Measurements from ENCODE around the gene DDB1. TPM values are rescaled to one million over a fixed set of nuclear protein-coding genes. Genes with fewer than 3 reads are reported as not detected.
A peak's percentile ranks its signal among the peaks of the same experiment; 100 is the strongest.
"Not testable (repeated sequence)": the region's sequence is repeated elsewhere in the genome, so short reads cannot be mapped to it uniquely, and the experiment has no call there.

DDB1 gene
- total and polyA plus RNA-seq, 9 of the 15 experiments (the other 6 are each of a cell fraction or from before 2014, with no cell fraction given): 172 to 361 (median 266) TPM

DNA sequence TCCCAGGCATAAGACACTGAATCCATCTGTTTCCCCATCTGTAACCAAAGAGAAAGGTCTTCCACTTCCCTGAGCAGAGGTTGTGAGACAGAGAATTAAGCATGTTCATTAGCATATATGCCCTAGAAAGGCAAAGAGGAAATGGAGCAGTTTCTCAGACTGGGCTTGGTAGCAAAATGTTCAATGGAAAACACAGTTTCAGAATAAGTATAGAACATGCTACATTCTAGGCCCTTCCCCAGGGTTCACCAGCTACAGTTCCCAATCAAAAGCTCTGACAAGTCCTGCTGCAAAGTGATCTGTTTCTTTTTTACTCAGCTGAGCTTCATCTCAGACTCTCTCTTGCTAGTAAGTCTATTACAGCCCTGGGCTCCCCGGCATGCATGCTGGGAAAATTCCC lies 80.6 kb downstream of the DDB1 start:
- H3K4me3 ChIP-seq; H3K79me2 ChIP-seq (ENCODE audit: control insufficient read depth, insufficient read depth, low read length); H3K9me3 ChIP-seq (replicated peaks; ENCODE audit: control insufficient read depth, insufficient read depth, low read depth, low read length); DNase-seq (ENCODE audit: extremely low read depth in 1 of 4, low spot score in 3 of 4); H2AFZ ChIP-seq (ENCODE audit: low read depth, low read length); BruUV-seq (replicated peaks); H3K9ac ChIP-seq (ENCODE audit: insufficient read depth in 1 of 2, low read depth in 2 of 2, low read length in 2 of 2); H3K4me2 ChIP-seq (ENCODE audit: insufficient read depth, low read length); H3K27ac ChIP-seq (ENCODE audit: extremely low read depth, low read depth, low read length); H3K4me1 ChIP-seq (replicated peaks in 1 of 2; ENCODE audit: control insufficient read depth in 2 of 2, insufficient read depth in 2 of 2, low read length in 2 of 2); H3K9me1 ChIP-seq (ENCODE audit: control insufficient read depth, insufficient read depth, low read length); ATAC-seq; H4K20me1 ChIP-seq (replicated peaks; ENCODE audit: control insufficient read depth, insufficient read depth, low read length); FAIRE-seq; H3K36me3 ChIP-seq (ENCODE audit: control insufficient read depth, insufficient read depth, low read length); intact Hi-C loops (cut with micrococcal nuclease); in situ Hi-C loops (cut with MboI): not testable (repeated sequence)
- 0% methylated on average over 1 of the region's 1 CpG for WGBS (ENCODE audit: insufficient coverage, low coverage, missing lambda C conversion rate)
- peak; percentile 90 for TF ChIP-seq ZNF239 (CRISPR knock-in tag; IDR thresholded peaks at IDR 0.05)
- H3K27me3 ChIP-seq (ENCODE audit: control insufficient read depth in 2 of 2, insufficient read depth in 2 of 2, low read length in 2 of 2): peaks cover 9 to 36% of the 10 kb centered on the region in 2 experiments; a peak in 4 of 5 replicates
- ChIA-PET POLR2A (interaction anchor here (0.6 to 0.7 kb wide), 2 partner anchors 10 to 139 kb away, joined by 3 read pairs; no protein-coding TSS in a partner anchor), CTCF (ENCODE audit: low intra/inter-chr PET ratio) (interaction anchor here (3.4 kb wide), 1 partner anchor 133 kb away, joined by 39 read pairs; no protein-coding TSS in a partner anchor)

DNA sequence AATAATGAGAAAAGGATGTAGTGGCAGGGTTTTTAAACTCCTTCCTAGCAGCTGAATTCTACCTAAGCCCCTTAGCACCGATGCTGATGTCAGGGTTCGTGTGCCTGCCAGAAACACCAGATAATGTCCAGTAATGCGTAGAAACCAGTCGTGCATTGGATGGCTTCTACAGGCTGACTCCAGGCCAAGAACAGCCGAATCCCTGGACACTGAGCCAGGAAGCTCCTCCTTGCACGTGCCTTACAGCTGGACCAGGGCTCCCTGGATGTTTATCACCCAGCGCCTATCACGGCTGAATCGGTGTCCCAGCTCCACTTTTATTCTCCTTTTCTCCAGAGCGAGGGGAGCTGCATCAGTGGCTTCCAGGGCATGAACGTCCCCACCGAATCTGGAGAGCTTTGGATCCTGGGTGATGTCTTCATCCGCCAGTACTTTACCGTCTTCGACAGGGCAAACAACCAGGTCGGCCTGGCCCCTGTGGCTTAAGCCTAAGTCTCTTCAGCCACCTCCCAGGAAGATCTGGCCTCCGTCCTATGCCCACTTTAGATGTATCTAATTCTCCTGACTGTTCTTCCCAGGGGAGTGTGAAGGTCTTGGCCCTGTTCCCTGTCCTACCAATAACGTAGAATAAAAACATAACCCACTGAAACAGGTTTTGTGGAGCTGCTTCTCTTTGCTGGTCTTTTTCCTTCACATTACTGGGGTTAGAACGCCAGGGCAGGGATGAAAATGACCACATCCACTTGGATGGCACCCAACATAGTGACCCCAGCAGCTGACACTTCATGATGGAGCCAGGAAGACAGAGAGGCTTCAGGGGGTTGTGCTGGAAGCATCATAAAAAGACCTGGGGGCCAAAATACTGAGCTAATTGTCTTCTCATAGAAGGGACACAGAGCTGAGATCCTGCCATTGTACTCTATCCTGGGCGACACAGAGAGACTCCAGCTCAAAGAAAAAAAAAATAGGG lies 81.8 kb downstream of the DDB1 start:
- H3K9me1 ChIP-seq (ENCODE audit: control insufficient read depth, insufficient read depth, low read length); H3K4me2 ChIP-seq (ENCODE audit: insufficient read depth, low read length); ATAC-seq; H3K27ac ChIP-seq (ENCODE audit: extremely low read depth, low read depth, low read length); H3K79me2 ChIP-seq (ENCODE audit: control insufficient read depth, insufficient read depth, low read length); intact Hi-C loops (cut with micrococcal nuclease); H3K4me1 ChIP-seq (replicated peaks in 1 of 2; ENCODE audit: control insufficient read depth in 2 of 2, insufficient read depth in 2 of 2, low read length in 2 of 2); FAIRE-seq; H2AFZ ChIP-seq (ENCODE audit: low read depth, low read length); DNase-seq (ENCODE audit: extremely low read depth in 1 of 4, low spot score in 3 of 4); H4K20me1 ChIP-seq (replicated peaks; ENCODE audit: control insufficient read depth, insufficient read depth, low read length); H3K4me3 ChIP-seq; H3K36me3 ChIP-seq (ENCODE audit: control insufficient read depth, insufficient read depth, low read length); BruUV-seq (replicated peaks); in situ Hi-C loops (cut with MboI); H3K9me3 ChIP-seq (replicated peaks; ENCODE audit: control insufficient read depth, insufficient read depth, low read depth, low read length): not testable (repeated sequence)
- H3K27me3 ChIP-seq (ENCODE audit: control insufficient read depth in 2 of 2, insufficient read depth in 2 of 2, low read length in 2 of 2): peaks cover 12 to 36% of the 10 kb centered on the region in 2 experiments
- POLR2A ChIA-PET: interaction anchor here (0.6 kb wide), 1 partner anchor 291 kb away, joined by 3 read pairs; no protein-coding TSS in a partner anchor
- H3K9ac ChIP-seq (ENCODE audit: insufficient read depth in 1 of 2, low read depth in 2 of 2, low read length in 2 of 2): 0 out of 4 replicates have a peak overlapping the region, but pooled peaks of 1 of the 2 experiments have one; percentile 35
- WGBS (ENCODE audit: insufficient coverage, low coverage, missing lambda C conversion rate): 11% methylated on average over 19 of the region's 20 CpGs
- CTCF ChIA-PET (ENCODE audit: low intra/inter-chr PET ratio): interaction anchor here (0.7 kb wide), 1 partner anchor 135 kb away, joined by 3 read pairs; no protein-coding TSS in a partner anchor

Other genes starting within 250 kb of the DDB1 start
Only the 7 nearest of the 14 such genes appear.
- not detected in 2 replicates for gene PGA5, start 91.9 kb downstream of the DDB1 start, total RNA-seq (2014; rRNA removed)
- gene PGA5, start 91.9 kb downstream of the DDB1 start, total RNA-seq (2014; rRNA removed; fragmentation: Illumina TruSeq; extraction: Trizol): not detected in 2 replicates
- not detected in 2 replicates for gene PGA5, start 91.9 kb downstream of the DDB1 start, total RNA-seq (2015; rRNA removed; fragmentation: Illumina TruSeq; extraction: Trizol)
- not detected in 2 replicates for gene PGA5, start 91.9 kb downstream of the DDB1 start, total RNA-seq (2021)
- gene PGA5, start 91.9 kb downstream of the DDB1 start, polyA plus RNA-seq (2011; rRNA removed): not detected in 2 replicates
- not detected in 2 replicates for gene PGA5, start 91.9 kb downstream of the DDB1 start, polyA plus RNA-seq (2014; fragmentation: Illumina TruSeq; extraction: Trizol)
- gene PGA5, start 91.9 kb downstream of the DDB1 start, polyA plus RNA-seq (2014; fragmentation: Nextera tagmentation; extraction: Ambion mirVana): not detected
- gene PGA5, start 91.9 kb downstream of the DDB1 start, polyA plus RNA-seq (2014; rRNA removed): not detected in 2 replicates
- 0.32 and 0.41 TPM in 2 replicates for gene VWCE, start 37.8 kb downstream of the DDB1 start, total RNA-seq (2014; rRNA removed)
- 0.26 and 0.36 TPM in 2 replicates for gene VWCE, start 37.8 kb downstream of the DDB1 start, total RNA-seq (2014; rRNA removed; fragmentation: Illumina TruSeq; extraction: Trizol)
- 0.38 and 0.65 TPM in 2 replicates for gene VWCE, start 37.8 kb downstream of the DDB1 start, total RNA-seq (2015; rRNA removed; fragmentation: Illumina TruSeq; extraction: Trizol)
- 0.74 and 1.1 TPM in 2 replicates for gene VWCE, start 37.8 kb downstream of the DDB1 start, total RNA-seq (2021)
- gene VWCE, start 37.8 kb downstream of the DDB1 start, polyA plus RNA-seq (2011; rRNA removed): 0.60 and 0.89 TPM in 2 replicates
- 0.48 and 0.67 TPM in 2 replicates for gene VWCE, start 37.8 kb downstream of the DDB1 start, polyA plus RNA-seq (2014; fragmentation: Illumina TruSeq; extraction: Trizol)
- gene VWCE, start 37.8 kb downstream of the DDB1 start, polyA plus RNA-seq (2014; fragmentation: Nextera tagmentation; extraction: Ambion mirVana): under 1 TPM in 1 of 2 experiments, not detected in 1; 0.06 TPM
- 0.86 and 1.6 TPM in 2 replicates for gene VWCE, start 37.8 kb downstream of the DDB1 start, polyA plus RNA-seq (2014; rRNA removed)
- gene TKFC, start 123 bp upstream of the DDB1 start, total RNA-seq (2014; rRNA removed): 28.5 and 35.2 TPM in 2 replicates
- 12.0 and 13.9 TPM in 2 replicates for gene TKFC, start 123 bp upstream of the DDB1 start, total RNA-seq (2014; rRNA removed; fragmentation: Illumina TruSeq; extraction: Trizol)
- 19.3 and 21.7 TPM in 2 replicates for gene TKFC, start 123 bp upstream of the DDB1 start, total RNA-seq (2015; rRNA removed; fragmentation: Illumina TruSeq; extraction: Trizol)
- 53.6 and 61.7 TPM in 2 replicates for gene TKFC, start 123 bp upstream of the DDB1 start, total RNA-seq (2021)
- gene TKFC, start 123 bp upstream of the DDB1 start, polyA plus RNA-seq (2011; rRNA removed): 30.8 and 58.0 TPM in 2 replicates
- gene TKFC, start 123 bp upstream of the DDB1 start, polyA plus RNA-seq (2014; fragmentation: Illumina TruSeq; extraction: Trizol): 34.0 and 36.6 TPM in 2 replicates
- 1 to 10 TPM; 2.0 to 2.3 TPM for gene TKFC, start 123 bp upstream of the DDB1 start, polyA plus RNA-seq (2014; fragmentation: Nextera tagmentation; extraction: Ambion mirVana)
- 45.6 and 52.6 TPM in 2 replicates for gene TKFC, start 123 bp upstream of the DDB1 start, polyA plus RNA-seq (2014; rRNA removed)
- 29.2 and 42.5 TPM in 2 replicates for gene CYB561A3, start 28.8 kb upstream of the DDB1 start, total RNA-seq (2014; rRNA removed)
- 24.9 and 30.4 TPM in 2 replicates for gene CYB561A3, start 28.8 kb upstream of the DDB1 start, total RNA-seq (2014; rRNA removed; fragmentation: Illumina TruSeq; extraction: Trizol)
- 36.9 and 37.6 TPM in 2 replicates for gene CYB561A3, start 28.8 kb upstream of the DDB1 start, total RNA-seq (2015; rRNA removed; fragmentation: Illumina TruSeq; extraction: Trizol)
- gene CYB561A3, start 28.8 kb upstream of the DDB1 start, total RNA-seq (2021): 59.9 and 70.2 TPM in 2 replicates
- 37.9 and 56.1 TPM in 2 replicates for gene CYB561A3, start 28.8 kb upstream of the DDB1 start, polyA plus RNA-seq (2011; rRNA removed)
- gene CYB561A3, start 28.8 kb upstream of the DDB1 start, polyA plus RNA-seq (2014; fragmentation: Illumina TruSeq; extraction: Trizol): 70.2 and 78.9 TPM in 2 replicates
- gene CYB561A3, start 28.8 kb upstream of the DDB1 start, polyA plus RNA-seq (2014; fragmentation: Nextera tagmentation; extraction: Ambion mirVana): 10 to 100 TPM; 30.1 to 44.3 TPM
- gene CYB561A3, start 28.8 kb upstream of the DDB1 start, polyA plus RNA-seq (2014; rRNA removed): 43.0 and 46.7 TPM in 2 replicates
- gene TMEM138, start 29.3 kb upstream of the DDB1 start, total RNA-seq (2014; rRNA removed): 23.2 and 26.4 TPM in 2 replicates
- gene TMEM138, start 29.3 kb upstream of the DDB1 start, total RNA-seq (2014; rRNA removed; fragmentation: Illumina TruSeq; extraction: Trizol): 55.8 and 58.0 TPM in 2 replicates
- gene TMEM138, start 29.3 kb upstream of the DDB1 start, total RNA-seq (2015; rRNA removed; fragmentation: Illumina TruSeq; extraction: Trizol): 63.1 and 63.3 TPM in 2 replicates
- 56.2 and 70.1 TPM in 2 replicates for gene TMEM138, start 29.3 kb upstream of the DDB1 start, total RNA-seq (2021)
- gene TMEM138, start 29.3 kb upstream of the DDB1 start, polyA plus RNA-seq (2011; rRNA removed): 150 and 168 TPM in 2 replicates
- gene TMEM138, start 29.3 kb upstream of the DDB1 start, polyA plus RNA-seq (2014; fragmentation: Illumina TruSeq; extraction: Trizol): 102 and 109 TPM in 2 replicates
- gene TMEM138, start 29.3 kb upstream of the DDB1 start, polyA plus RNA-seq (2014; fragmentation: Nextera tagmentation; extraction: Ambion mirVana): 100 to 1,000 TPM; 127 to 146 TPM
- gene TMEM138, start 29.3 kb upstream of the DDB1 start, polyA plus RNA-seq (2014; rRNA removed): 62.7 and 86.7 TPM in 2 replicates
- 4.9 and 7.1 TPM in 2 replicates for gene TMEM216, start 59.5 kb upstream of the DDB1 start, total RNA-seq (2014; rRNA removed)
- gene TMEM216, start 59.5 kb upstream of the DDB1 start, total RNA-seq (2014; rRNA removed; fragmentation: Illumina TruSeq; extraction: Trizol): 7.0 and 8.2 TPM in 2 replicates
- gene TMEM216, start 59.5 kb upstream of the DDB1 start, total RNA-seq (2015; rRNA removed; fragmentation: Illumina TruSeq; extraction: Trizol): 8.0 and 8.3 TPM in 2 replicates
- 6.0 and 6.4 TPM in 2 replicates for gene TMEM216, start 59.5 kb upstream of the DDB1 start, total RNA-seq (2021)
- gene TMEM216, start 59.5 kb upstream of the DDB1 start, polyA plus RNA-seq (2011; rRNA removed): 22.1 and 22.5 TPM in 2 replicates
- 11.8 and 12.4 TPM in 2 replicates for gene TMEM216, start 59.5 kb upstream of the DDB1 start, polyA plus RNA-seq (2014; fragmentation: Illumina TruSeq; extraction: Trizol)
- gene TMEM216, start 59.5 kb upstream of the DDB1 start, polyA plus RNA-seq (2014; fragmentation: Nextera tagmentation; extraction: Ambion mirVana): 10 to 100 TPM; 22.9 to 25.2 TPM
- gene TMEM216, start 59.5 kb upstream of the DDB1 start, polyA plus RNA-seq (2014; rRNA removed): 8.8 and 11.3 TPM in 2 replicates
- gene CPSF7, start 96.9 kb upstream of the DDB1 start, total RNA-seq (2014; rRNA removed): 24.3 and 24.8 TPM in 2 replicates
- 45.1 and 45.5 TPM in 2 replicates for gene CPSF7, start 96.9 kb upstream of the DDB1 start, total RNA-seq (2014; rRNA removed; fragmentation: Illumina TruSeq; extraction: Trizol)
- 43.9 and 44.1 TPM in 2 replicates for gene CPSF7, start 96.9 kb upstream of the DDB1 start, total RNA-seq (2015; rRNA removed; fragmentation: Illumina TruSeq; extraction: Trizol)
- gene CPSF7, start 96.9 kb upstream of the DDB1 start, total RNA-seq (2021): 82.9 and 84.6 TPM in 2 replicates
- 37.5 and 60.4 TPM in 2 replicates for gene CPSF7, start 96.9 kb upstream of the DDB1 start, polyA plus RNA-seq (2011; rRNA removed)
- gene CPSF7, start 96.9 kb upstream of the DDB1 start, polyA plus RNA-seq (2014; fragmentation: Illumina TruSeq; extraction: Trizol): 89.1 and 104 TPM in 2 replicates
- gene CPSF7, start 96.9 kb upstream of the DDB1 start, polyA plus RNA-seq (2014; fragmentation: Nextera tagmentation; extraction: Ambion mirVana): 10 to 100 TPM; 14.8 to 46.8 TPM
- 42.4 and 45.7 TPM in 2 replicates for gene CPSF7, start 96.9 kb upstream of the DDB1 start, polyA plus RNA-seq (2014; rRNA removed)